Upper lobe of left lung (tissue), 6 donors: ENCODE measurements around the gene RSL1D1. TPM values are rescaled to one million over a fixed set of nuclear protein-coding genes. Genes with fewer than 3 reads are reported as not detected.

Experiments used
- ATAC-seq, 2 donors: fragments of 200-7000 bp; cut with Tn5 transposase; one replicate each; pipeline ENCODE4 v1.9.1; 2022; ENCODE audit warnings: mild to moderate bottlenecking in 2 of 2, moderate library complexity in 2 of 2; ENCODE audit not compliant: low FRiP score in 2 of 2
- DNase-seq, 2 donors: peaks; one replicate each; pipeline ENCODE4 v3.0.0-alpha.2; 2019 to 2020
- H3K27ac ChIP-seq, 4 donors: fragments of 200-600 bp; sonication (generic); one replicate each; pipeline ENCODE4 v1.5.1; 2016 to 2019
- H3K27me3 ChIP-seq, 4 donors: fragments of 200-600 bp; sonication (generic); one replicate each; pipeline ENCODE4 v1.5.1; 2017 to 2019
- H3K36me3 ChIP-seq, 4 donors: fragments of 200-600 bp; sonication (generic); one replicate each; pipeline ENCODE4 v1.5.1; 2016 to 2019
- H3K4me1 ChIP-seq, 4 donors: fragments of 200-600 bp; sonication (generic); one replicate each; pipeline ENCODE4 v1.5.1; 2018 to 2019
- H3K4me3 ChIP-seq, 4 donors: fragments of 200-600 bp; sonication (generic); one replicate each; pipeline ENCODE4 v1.5.1; 2017 to 2019; ENCODE audit warnings: mild to moderate bottlenecking in 2 of 4, moderate library complexity in 1 of 4
- H3K9me3 ChIP-seq, 4 donors: fragments of 200-600 bp; sonication (generic); one replicate each; pipeline ENCODE4 v1.5.1; 2018 to 2019
- CTCF ChIP-seq, 6 experiments: fragments of 450-650 bp in 4 of 6; fragments of 200-600 bp in 2 of 6; sonication (generic) in 2 of 6; IDR thresholded peaks; one replicate each; pipeline ENCODE4 v1.5.1; 2016 to 2019; ENCODE audit warnings: antibody characterized with exemption in 6 of 6
- EP300 ChIP-seq, 4 donors: sonication (generic); formaldehyde crosslinking; IDR thresholded peaks; one replicate each; pipeline ENCODE4 v1.5.1; 2017; ENCODE audit warnings: antibody characterized with exemption in 4 of 4, control low read depth in 2 of 4
- POLR2A ChIP-seq, 4 donors: fragments of 450-650 bp; IDR thresholded peaks; one replicate each; pipeline ENCODE4 v1.5.1; 2016 to 2017; ENCODE audit warnings: antibody characterized with exemption in 4 of 4, mild to moderate bottlenecking in 2 of 4
- POLR2AphosphoS5 ChIP-seq, 2 donors: sonication (generic); formaldehyde crosslinking; IDR thresholded peaks; one replicate each; pipeline ENCODE4 v1.5.1; 2017; ENCODE audit warnings: antibody characterized with exemption in 2 of 2
- WGBS, 2 donors: methylation state at CpG; one replicate each; pipeline ENCODE4 v1.1.5; 2017 to 2018; 5-methylcytosine and 5-hydroxymethylcytosine counted together
- total RNA-seq, 6 donors: library from RNA; depleted of rRNA in 4 of 6; stranded (reverse); fragments of >200 nt in 4 of 6; gene quantifications; one replicate each; pipeline versions ENCODE4 v1.1.0 to v1.2.1, GENCODE V29; 2016 to 2021
- donor health status: DM: no; HTN: no; CAD: no; lungs with moderate emphysema.
- donor health status: DM: no; HTN: yes; CAD: no; lungs with severe emphysema.

RSL1D1 gene
- total RNA-seq, 6 donors from 2014 or later, result 77.8 to 121 (median 108) TPM

GRCh38 chr16:11797957-11798299 lies 53.4 kb downstream of the RSL1D1 start:
- peak overlapping the region; percentile 76 to 93 (median 84) for H3K4me3 ChIP-seq
- no peaks in the 10 kb centered on the region for H3K9me3 ChIP-seq
- H3K27ac ChIP-seq, result peak overlapping the region; percentile 98 to 100 (median 98)
- DNase-seq (peak in 1 of 2 donors; percentile 33), ATAC-seq (peak; percentile 3 to 6)
- H3K36me3 ChIP-seq, result peaks cover 0 to 12% (median 0%) of the 10 kb centered on the region in 4 donors
- no peaks in the 10 kb centered on the region for H3K27me3 ChIP-seq
- no peak for TF ChIP-seq CTCF (IDR thresholded peaks at IDR 0.05)
- no peak for TF ChIP-seq POLR2A (IDR thresholded peaks at IDR 0.05)
- no peak for TF ChIP-seq POLR2AphosphoS5 (IDR thresholded peaks at IDR 0.05)
- no peak for TF ChIP-seq EP300 (IDR thresholded peaks at IDR 0.05)
- 1 to 2% methylated on average over 7 of the region's 7 CpGs for WGBS, 2 donors
- peaks cover 50 to 64% (median 53%) of the 10 kb centered on the region in 4 donors for H3K4me1 ChIP-seq

GRCh38 chr16:11797166-11797956 lies 54.0 kb downstream of the RSL1D1 start, which contains the start of gene ZC3H7A:
Gene ZC3H7A, minus strand, starts transcription at chr16:11797258. Its CDS starts 14,904 bp downstream, at chr16:11782354.
- DNase-seq (peak; percentile 99), ATAC-seq (peak; percentile 97 to 99)
- peak in 3 of 4 donors; percentile 91 to 98 (median 97) for TF ChIP-seq POLR2A (IDR thresholded peaks at IDR 0.05)
- TF ChIP-seq EP300 (IDR thresholded peaks at IDR 0.05), result peak in 1 of 4 donors; percentile 53
- peak; percentile 85 to 95 for TF ChIP-seq POLR2AphosphoS5 (IDR thresholded peaks at IDR 0.05)
- peak; percentile 89 to 100 (median 100) for TF ChIP-seq CTCF (IDR thresholded peaks at IDR 0.05)
- no peaks in the 10 kb centered on the region for H3K27me3 ChIP-seq
- peak within 1 kb of the TSS; percentile 98 to 100 (median 98) for H3K27ac ChIP-seq
- WGBS, 2 donors, result 0% methylated on average over 20 to 22 of the region's 80 CpGs
- peaks cover 0 to 12% (median 0%) of the 10 kb centered on the region in 4 donors for H3K36me3 ChIP-seq
- H3K4me3 ChIP-seq, result peak within 1 kb of the TSS; percentile 79 to 95 (median 90)
- peaks cover 56 to 70% (median 59%) of the 10 kb centered on the region in 4 donors for H3K4me1 ChIP-seq
- no peaks in the 10 kb centered on the region for H3K9me3 ChIP-seq

GRCh38 chr16:11796227-11797165 lies 54.8 kb downstream of the RSL1D1 start:
- DNase-seq, result peak; percentile 80 to 92
- peaks cover 0 to 12% (median 0%) of the 10 kb centered on the region in 4 donors for H3K36me3 ChIP-seq

DNA sequence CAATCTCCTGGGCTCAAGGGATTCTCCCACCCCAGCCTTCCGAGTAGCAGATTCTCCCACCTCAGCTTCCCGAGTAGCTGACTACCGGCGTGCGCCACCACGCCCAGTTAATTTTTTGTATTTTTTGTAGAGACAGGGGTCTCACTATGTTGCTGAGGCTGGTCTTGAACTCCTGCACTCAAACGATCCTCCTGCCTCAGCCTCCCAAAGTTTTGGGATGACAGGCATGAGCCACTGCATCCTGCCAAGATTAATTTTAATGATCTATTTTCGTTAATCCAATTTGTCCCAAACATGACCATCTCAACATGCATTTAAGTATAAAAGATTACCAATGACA lies 55.5 kb downstream of the RSL1D1 start:
- H3K27ac ChIP-seq, result peak overlapping the region; percentile 98 to 100 (median 98)
- peaks cover 0 to 12% (median 0%) of the 10 kb centered on the region in 4 donors for H3K36me3 ChIP-seq
- 69 to 70% methylated on average over 8 of the region's 8 CpGs for WGBS, 2 donors
- peaks cover 64 to 84% (median 68%) of the 10 kb centered on the region in 4 donors for H3K4me1 ChIP-seq
- no peak for TF ChIP-seq EP300 (IDR thresholded peaks at IDR 0.05)
- no peak for TF ChIP-seq POLR2A (IDR thresholded peaks at IDR 0.05)
- TF ChIP-seq POLR2AphosphoS5 (IDR thresholded peaks at IDR 0.05), result no peak
- TF ChIP-seq CTCF (IDR thresholded peaks at IDR 0.05), result no peak
- DNase-seq (no peak), ATAC-seq (no peak)
- peak overlapping the region; percentile 79 to 95 (median 90) for H3K4me3 ChIP-seq
- H3K9me3 ChIP-seq, result no peaks in the 10 kb centered on the region
- H3K27me3 ChIP-seq, result no peaks in the 10 kb centered on the region

More at GRCh38 chr16:11796227-11797165, 54.8 kb downstream of the RSL1D1 start:
- H3K27me3 ChIP-seq, result no peaks in the 10 kb centered on the region
- peaks cover 60 to 77% (median 67%) of the 10 kb centered on the region in 4 donors for H3K4me1 ChIP-seq
- 1 to 2% methylated on average over 48 to 53 of the region's 93 CpGs for WGBS, 2 donors
- ATAC-seq, result peak in 1 of 2 donors; percentile 65
- peak overlapping the region; percentile 98 to 100 (median 98) for H3K27ac ChIP-seq
- TF ChIP-seq POLR2A (IDR thresholded peaks at IDR 0.05) (peak in 1 of 4 donors; percentile 17), POLR2AphosphoS5 (IDR thresholded peaks at IDR 0.05) (peak in 1 of 2 donors; percentile 37), CTCF (IDR thresholded peaks at IDR 0.05) (no peak)
- peak overlapping the region; percentile 79 to 95 (median 90) for H3K4me3 ChIP-seq
- H3K9me3 ChIP-seq, result no peaks in the 10 kb centered on the region
